SK-N-SH (cell line): ENCODE measurements around the gene B3GNT3. TPM values are rescaled to one million over a fixed set of nuclear protein-coding genes. Genes with fewer than 3 reads are reported as not detected.

Source experiments
- CTCF ChIA-PET: fragments of 300-600, 350-600 bp; formaldehyde crosslinking; extraction: SDS; loops from one replicate; lab custom pipeline; 2021; lab: Yijun Ruan, JAX
- POLR2A ChIA-PET: fragments of 350-600 bp; sonication (Branson Sonifier 250); formaldehyde crosslinking; extraction: SDS; loops from one replicate; lab custom pipeline; 2020; ENCODE audit warnings: antibody characterized with exemption, inconsistent platforms; lab: Yijun Ruan, JAX
- DNase-seq: peaks from one replicate; pipeline ENCODE4 v3.0.0; 2012
- H2AFZ ChIP-seq: fragments of 200-600 bp; sonication (generic); 2 replicates; pipeline ENCODE4 v1.8.1; 2016; ENCODE audit warnings: antibody characterized with exemption, mild to moderate bottlenecking, low read depth
- H3F3A ChIP-seq: fragments of 200-600 bp; sonication (generic); replicated peaks from 2 replicates; pipeline ENCODE3; 2016; ENCODE audit warnings: antibody characterized with exemption, mild to moderate bottlenecking; ENCODE audit not compliant: insufficient read depth
- H3K27ac ChIP-seq, 2 experiments: fragments of 200-500 bp in 1 of 2; fragments of 200-600 bp in 1 of 2; sonication (Bioruptor generic) in 1 of 2; sonication (generic), shearing (Covaris generic) in 1 of 2; 2 replicates each; pipeline versions ENCODE4 v1.5.1 to v1.6.1; 2014 to 2016; ENCODE audit warnings: low read depth in 2 of 2, inconsistent platforms in 1 of 2, low read length in 1 of 2, mild to moderate bottlenecking in 1 of 2, mixed read lengths in 1 of 2
- H3K27me3 ChIP-seq: fragments of 200-600 bp; sonication (generic), shearing (Covaris generic); 2 replicates; pipeline ENCODE4 v1.6.1; 2016; ENCODE audit warnings: mixed run types; ENCODE audit not compliant: insufficient read depth
- H3K36me3 ChIP-seq, 2 experiments: fragments of 200-500 bp in 1 of 2; fragments of 200-600 bp in 1 of 2; sonication (Bioruptor generic) in 1 of 2; sonication (generic) in 1 of 2; replicated peaks in 1 of 2; 2 replicates each; pipeline versions ENCODE3 to v1.5.1; 2014 to 2016; ENCODE audit warnings: low read length in 1 of 2, mild to moderate bottlenecking in 1 of 2; ENCODE audit not compliant: insufficient read depth in 2 of 2, control insufficient read depth in 1 of 2
- H3K4me1 ChIP-seq, 2 experiments: fragments of 200-500 bp in 1 of 2; fragments of 200-600 bp in 1 of 2; sonication (Bioruptor generic) in 1 of 2; sonication (generic), shearing (Covaris generic) in 1 of 2; 2 replicates each; pipeline versions ENCODE4 v1.5.1 to v1.6.1; 2014 to 2016; ENCODE audit warnings: low read depth in 1 of 2, low read length in 1 of 2, mixed run types in 1 of 2; ENCODE audit not compliant: insufficient read depth in 2 of 2, control insufficient read depth in 1 of 2
- H3K4me2 ChIP-seq: fragments of 200-600 bp; sonication (generic), shearing (Covaris generic); 2 replicates; pipeline ENCODE4 v1.6.1; 2017; ENCODE audit warnings: mixed run types
- H3K4me3 ChIP-seq, 2 experiments: fragments of 200-500 bp in 1 of 2; fragments of 200-600 bp in 1 of 2; sonication (Bioruptor generic) in 1 of 2; sonication (generic), shearing (Covaris generic) in 1 of 2; 2 replicates each; pipeline versions ENCODE4 v1.5.1 to v1.8.1; 2014 to 2016; ENCODE audit warnings: low read depth in 2 of 2, inconsistent platforms in 1 of 2, low read length in 1 of 2, mild to moderate bottlenecking in 1 of 2, mixed read lengths in 1 of 2, moderate library complexity in 1 of 2
- H3K79me2 ChIP-seq: fragments of 200-600 bp; sonication (generic); 2 replicates; pipeline ENCODE4 v1.8.1; 2017; ENCODE audit warnings: mild to moderate bottlenecking; ENCODE audit not compliant: insufficient read depth
- H3K9ac ChIP-seq: fragments of 200-600 bp; sonication (generic); 2 replicates; pipeline ENCODE4 v1.6.1; 2017; ENCODE audit warnings: mixed run types
- H3K9me2 ChIP-seq: fragments of 200-600 bp; sonication (generic); 2 replicates; pipeline ENCODE4 v1.6.1; 2017; ENCODE audit warnings: mixed run types
- H3K9me3 ChIP-seq: fragments of 200-600 bp; sonication (generic); 2 replicates; pipeline ENCODE4 v1.6.1; 2017; ENCODE audit warnings: mixed run types, mild to moderate bottlenecking, moderate library complexity
- H4K20me1 ChIP-seq: fragments of 200-600 bp; sonication (generic); 2 replicates; pipeline ENCODE4 v1.6.1; 2017; ENCODE audit warnings: mild to moderate bottlenecking, mixed run types; ENCODE audit not compliant: insufficient read depth
- CHD2 ChIP-seq: fragments of 150-350 bp; IDR thresholded peaks from 2 replicates; pipeline ENCODE4 v1.6.1; 2018; ENCODE audit warnings: low read length; ENCODE audit not compliant: partially characterized antibody
- CTCF ChIP-seq: fragments of 200-600 bp; sonication (generic); IDR thresholded peaks from 2 replicates; pipeline ENCODE4 v1.6.1; 2017; ENCODE audit warnings: antibody characterized with exemption, mild to moderate bottlenecking, moderate library complexity
- EP300 ChIP-seq, 2 experiments: IDR thresholded peaks; 2 replicates each; pipeline versions ENCODE4 v1.4.0 to v1.6.1; 2012; ENCODE audit warnings: borderline replicate concordance in 1 of 2, low read depth in 1 of 2, low read length in 1 of 2
- EZH2phosphoT487 ChIP-seq: fragments of 200-600 bp; sonication (generic); IDR thresholded peaks from 2 replicates; pipeline ENCODE4 v1.6.1; 2017; ENCODE audit warnings: low read depth, mixed run types, mild to moderate bottlenecking, antibody characterized with exemption, moderate library complexity, borderline replicate concordance
- FOXJ3 ChIP-seq: sonication (generic); formaldehyde crosslinking; IDR thresholded peaks from 2 replicates; pipeline ENCODE4 v1.5.1; 2020; ENCODE audit warnings: mild to moderate bottlenecking, missing genetic modification reagents
- FOXM1 ChIP-seq: IDR thresholded peaks from 2 replicates; pipeline ENCODE4 v1.4.0; 2012; ENCODE audit warnings: low read depth, mild to moderate bottlenecking
- GATA2 ChIP-seq: sonication (generic); formaldehyde crosslinking; IDR thresholded peaks from 2 replicates; pipeline ENCODE4 v1.5.0; 2020; ENCODE audit warnings: mild to moderate bottlenecking, missing genetic modification reagents
- IRF3 ChIP-seq: fragments of 150-350 bp; IDR thresholded peaks from 2 replicates; pipeline ENCODE4 v1.6.1; 2016; ENCODE audit warnings: mild to moderate bottlenecking, low read depth, low read length
- JUND ChIP-seq: IDR thresholded peaks from 2 replicates; pipeline ENCODE4 v1.4.0; 2012
- MAX ChIP-seq: IDR thresholded peaks from 2 replicates; pipeline ENCODE4 v1.4.0; 2012; ENCODE audit warnings: low read depth
- PBX3 ChIP-seq: IDR thresholded peaks from 2 replicates; pipeline ENCODE4; 2012
- POLR2AphosphoS5 ChIP-seq: IDR thresholded peaks from 2 replicates; pipeline ENCODE4 v1.6.1; 2012; ENCODE audit warnings: low read depth, low read length
- RAD21 ChIP-seq: IDR thresholded peaks from 2 replicates; pipeline ENCODE4 v1.6.1; 2012; ENCODE audit warnings: mild to moderate bottlenecking, low read length
- RCOR1 ChIP-seq: fragments of 150-350 bp; IDR thresholded peaks from 2 replicates; pipeline ENCODE4 v1.6.1; 2017; ENCODE audit warnings: antibody characterized with exemption, low read length
- REST ChIP-seq: IDR thresholded peaks from 2 replicates; pipeline ENCODE4 v1.6.1; 2012; ENCODE audit warnings: mild to moderate bottlenecking, low read depth, low read length, moderate library complexity
- SIN3A ChIP-seq: IDR thresholded peaks from 2 replicates; pipeline ENCODE4 v1.6.1; 2012; ENCODE audit warnings: low read depth, mild to moderate bottlenecking, low read length, moderate library complexity, borderline replicate concordance
- TCF12 ChIP-seq: IDR thresholded peaks from 2 replicates; pipeline ENCODE4 v1.4.0; 2012
- TEAD4 ChIP-seq: IDR thresholded peaks from 2 replicates; pipeline ENCODE4 v1.4.0; 2012; ENCODE audit warnings: mild to moderate bottlenecking, borderline replicate concordance; ENCODE audit not compliant: insufficient read depth
- ZBTB33 ChIP-seq: IDR thresholded peaks from 2 replicates; pipeline ENCODE4 v1.4.0; 2012; ENCODE audit warnings: low read depth, borderline replicate concordance
- WGBS: methylation state at CpG from one replicate; pipeline ENCODE4 v1.1.6; 2017; ENCODE audit warnings: low lambda C conversion rate; 5-methylcytosine and 5-hydroxymethylcytosine counted together
- polyA plus RNA-seq, 3 experiments: library from polyadenylated mRNA; depleted of rRNA; stranded (reverse); fragments of >200 nt; gene quantifications; 2 replicates each; pipeline ENCODE4 v1.2.3, GENCODE V29; 2012

The B3GNT3 gene
- polyA plus RNA-seq, 1 of the 3 experiments (the other 2 are of a cell fraction) = not detected

- Histone ChIP-seq H3K9me3 (no peaks in the 10 kb centered on the region), H3K4me3 (peak overlapping the region; percentile 86 to 91), H3K27ac (peak overlapping the region; percentile 62 to 78; a peak in 3 of 4 replicates), H3K27me3 (no peaks in the 10 kb centered on the region), H3K79me2 (peaks cover 31% of the 10 kb centered on the region), H3K4me2 (peak overlapping the region; percentile 99), H3F3A (peaks cover 30% of the 10 kb centered on the region), H3K9ac (peak overlapping the region; percentile 91), H3K36me3 (peaks cover 33 to 50% of the 10 kb centered on the region in 2 experiments), H3K4me1 (peaks cover 0 to 17% of the 10 kb centered on the region in 2 experiments; a peak in 1 of 4 replicates), H2AFZ (no peak overlapping the region), H4K20me1 (peaks cover 56% of the 10 kb centered on the region), H3K9me2 (no peaks in the 10 kb centered on the region)
- WGBS = 0% methylated on average over 2 of the region's 7 CpGs
- DNase-seq = no peak
- CTCF ChIA-PET = interaction anchor here (0.7 to 13.8 kb wide), 8 partner anchors 9 to 257 kb away, joined by 3 to 139 read pairs (median 4); partner anchors contain the start of gene CCDC124
- POLR2A ChIA-PET = interaction anchor here (1.0 to 2.4 kb wide), 4 partner anchors 10 to 72 kb away, joined by 3 to 27 read pairs (median 18); partner anchors contain the start of genes CCDC124, JAK3 and SLC5A5
- TF ChIP-seq ZBTB33 = no peak
- no peak for TF ChIP-seq TEAD4
- no peak for TF ChIP-seq RCOR1
- no peak for TF ChIP-seq CHD2
- no peak for TF ChIP-seq POLR2AphosphoS5
- TF ChIP-seq PBX3 = no peak
- TF ChIP-seq RAD21 = no peak
- no peak for TF ChIP-seq EP300 (IDR thresholded peaks at IDR 0.05; ENCODE audit: borderline replicate concordance in 1 of 2, low read depth in 1 of 2, low read length in 1 of 2)
- TF ChIP-seq TCF12 = no peak
- no peak for TF ChIP-seq GATA2 (CRISPR knock-in tag)
- TF ChIP-seq REST = no peak
- TF ChIP-seq FOXJ3 = no peak
- no peak for TF ChIP-seq CTCF
- TF ChIP-seq FOXM1 = no peak
- no peak for TF ChIP-seq SIN3A
- no peak for TF ChIP-seq MAX
- no peak for TF ChIP-seq IRF3
- TF ChIP-seq JUND = no peak
- no peak for TF ChIP-seq EZH2phosphoT487
Measured at GRCh38 chr19:17860993-17861360, 66.0 kb downstream of the B3GNT3 start.
